ENCODE data around the gene CCNT2.
"Not testable (repeated sequence)": the region's sequence is repeated elsewhere in the genome, so short reads cannot be mapped to it uniquely, and the experiment has no call there.

CCNT2 gene

GRCh38 chr2:134975281-134976009, 56.8 kb downstream of the CCNT2 start:
- no peak overlapping the region for H3K4me3 ChIP-seq (ENCODE audit: low read depth, low read length)
- TF ChIP-seq MYC (IDR thresholded peaks at IDR 0.05; ENCODE audit: low read depth, low read length): no peak
- TF ChIP-seq CTCF (IDR thresholded peaks at IDR 0.05; ENCODE audit: low read depth, low read length): no peak
- TF ChIP-seq MAX (IDR thresholded peaks at IDR 0.05; ENCODE audit: low read depth, low read length): no peak
- no peak for TF ChIP-seq POLR2A (IDR thresholded peaks at IDR 0.05; ENCODE audit: extremely low read depth, insufficient read length)
- DNase-seq (ENCODE audit: low read depth): no peak

- H3K4me3 ChIP-seq (ENCODE audit: low read depth, low read length): no peak overlapping the region
- no peak for DNase-seq (ENCODE audit: low read depth)
- TF ChIP-seq CTCF (IDR thresholded peaks at IDR 0.05; ENCODE audit: low read depth, low read length) (no peak), MYC (IDR thresholded peaks at IDR 0.05; ENCODE audit: low read depth, low read length) (no peak), MAX (IDR thresholded peaks at IDR 0.05; ENCODE audit: low read depth, low read length) (no peak), POLR2A (IDR thresholded peaks at IDR 0.05; ENCODE audit: extremely low read depth, insufficient read length) (no peak)
Measured at GRCh38 chr2:134976074-134976702, 57.6 kb downstream of the CCNT2 start.

GRCh38 chr2:134977104-134977503, 58.5 kb downstream of the CCNT2 start:
- not testable (repeated sequence) for H3K4me3 ChIP-seq (ENCODE audit: low read depth, low read length); DNase-seq (ENCODE audit: low read depth)

- no peak for TF ChIP-seq MYC (IDR thresholded peaks at IDR 0.05; ENCODE audit: low read depth, low read length)
- TF ChIP-seq MAX (IDR thresholded peaks at IDR 0.05; ENCODE audit: low read depth, low read length): no peak
- no peak overlapping the region for H3K4me3 ChIP-seq (ENCODE audit: low read depth, low read length)
- DNase-seq (ENCODE audit: low read depth): no peak
Measured at GRCh38 chr2:134979221-134979620, 60.6 kb downstream of the CCNT2 start.

- DNase-seq (ENCODE audit: low read depth): no peak
- TF ChIP-seq MAX (IDR thresholded peaks at IDR 0.05; ENCODE audit: low read depth, low read length): no peak
- TF ChIP-seq POLR2A (IDR thresholded peaks at IDR 0.05; ENCODE audit: extremely low read depth, insufficient read length): no peak
- TF ChIP-seq MYC (IDR thresholded peaks at IDR 0.05; ENCODE audit: low read depth, low read length): no peak
- no peak for TF ChIP-seq CTCF (IDR thresholded peaks at IDR 0.05; ENCODE audit: low read depth, low read length)
- no peak overlapping the region for H3K4me3 ChIP-seq (ENCODE audit: low read depth, low read length)
Measured at GRCh38 chr2:134980639-134981038, 62.0 kb downstream of the CCNT2 start.

- peak; percentile 46 for DNase-seq (ENCODE audit: low read depth)
- TF ChIP-seq MAX (IDR thresholded peaks at IDR 0.05; ENCODE audit: low read depth, low read length) (no peak), CTCF (IDR thresholded peaks at IDR 0.05; ENCODE audit: low read depth, low read length) (no peak), MYC (IDR thresholded peaks at IDR 0.05; ENCODE audit: low read depth, low read length) (no peak), POLR2A (IDR thresholded peaks at IDR 0.05; ENCODE audit: extremely low read depth, insufficient read length) (no peak)
- H3K4me3 ChIP-seq (ENCODE audit: low read depth, low read length): no peak overlapping the region
Measured at GRCh38 chr2:134982603-134983002, 64.0 kb downstream of the CCNT2 start.
